ENCODE measurements around the gene SSTR4.
"Not testable (repeated sequence)": the region's sequence is repeated elsewhere in the genome, so short reads cannot be mapped to it uniquely, and the experiment has no call there.

The SSTR4 gene

DNA sequence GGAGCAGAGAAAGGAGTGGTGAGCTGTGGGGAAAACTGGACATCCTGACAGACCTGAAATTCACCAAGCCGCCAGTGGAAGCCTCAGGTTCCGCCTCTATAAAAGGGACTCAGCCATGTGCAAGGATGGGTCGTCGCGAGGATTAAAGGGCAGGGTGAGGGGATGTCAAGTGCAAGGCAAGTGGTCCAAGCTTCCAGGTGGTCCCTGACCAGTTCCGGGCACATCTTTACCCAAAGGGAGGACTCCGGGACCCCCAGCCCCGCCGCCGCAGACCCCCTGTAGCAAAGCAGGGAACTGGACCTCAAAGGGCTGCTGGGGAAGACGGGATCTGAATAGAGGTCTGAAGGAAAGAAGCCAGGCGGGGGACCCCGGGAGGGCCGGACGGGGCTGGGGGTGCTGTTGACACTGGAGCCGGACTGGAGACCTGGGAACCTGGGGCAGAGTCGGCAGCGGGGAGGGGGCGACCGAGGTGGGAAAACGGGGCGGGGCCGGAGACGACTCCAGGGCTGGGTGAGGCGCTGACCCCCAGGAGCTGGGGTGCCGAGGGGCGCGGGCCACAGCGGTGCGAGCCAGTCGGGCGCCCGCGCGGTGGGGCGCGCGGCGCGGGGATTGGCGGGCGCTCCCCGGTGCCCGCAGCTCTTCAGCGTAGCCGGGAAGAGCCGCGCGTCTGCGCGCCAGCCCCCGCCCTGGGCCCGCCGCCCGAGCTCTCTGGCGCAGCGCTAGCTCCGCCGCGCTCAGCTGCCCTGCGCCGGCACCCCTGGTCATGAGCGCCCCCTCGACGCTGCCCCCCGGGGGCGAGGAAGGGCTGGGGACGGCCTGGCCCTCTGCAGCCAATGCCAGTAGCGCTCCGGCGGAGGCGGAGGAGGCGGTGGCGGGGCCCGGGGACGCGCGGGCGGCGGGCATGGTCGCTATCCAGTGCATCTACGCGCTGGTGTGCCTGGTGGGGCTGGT lies at the start of gene SSTR4:
Gene SSTR4 (plus strand): TSS at position 592 of the 951 bp plus-strand sequence. CDS start 172 bp downstream, at position 764.
- DNase-seq (ENCODE audit: low read depth in 3 of 3, low spot score in 1 of 3), result no peak

GRCh38 chr20:22986601-22987000 lies 48.5 kb upstream of the SSTR4 start:
- no peak for DNase-seq (ENCODE audit: low read depth in 3 of 3, low spot score in 1 of 3)

GRCh38 chr20:22991424-22991823 lies 43.7 kb upstream of the SSTR4 start:
- DNase-seq (ENCODE audit: low read depth in 3 of 3, low spot score in 1 of 3), result not testable (repeated sequence)

DNA sequence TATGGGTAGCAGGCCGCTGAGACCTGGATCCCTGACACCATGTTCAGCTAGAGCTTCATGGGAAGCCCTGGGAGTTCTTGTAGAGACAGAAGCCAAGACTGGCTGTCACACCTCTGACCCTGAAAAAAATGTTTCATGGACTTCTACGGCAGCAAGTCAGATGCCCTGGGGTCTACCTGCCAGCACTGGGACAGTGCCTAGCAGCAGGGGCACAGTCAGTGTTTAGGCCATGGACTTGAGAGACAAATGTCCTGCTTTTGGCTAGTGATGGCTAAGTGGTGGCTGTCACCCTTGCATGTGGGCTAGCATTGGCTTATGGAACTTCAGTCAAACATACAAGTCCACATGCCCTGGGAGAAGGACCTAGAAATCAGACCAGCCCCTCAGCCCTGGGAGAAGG lies 41.3 kb upstream of the SSTR4 start:
- no peak for DNase-seq (ENCODE audit: low read depth in 3 of 3, low spot score in 1 of 3)

- no peak for DNase-seq (ENCODE audit: low read depth in 3 of 3, low spot score in 1 of 3)
Observed at GRCh38 chr20:22995923-22996322, 39.2 kb upstream of the SSTR4 start.

DNA sequence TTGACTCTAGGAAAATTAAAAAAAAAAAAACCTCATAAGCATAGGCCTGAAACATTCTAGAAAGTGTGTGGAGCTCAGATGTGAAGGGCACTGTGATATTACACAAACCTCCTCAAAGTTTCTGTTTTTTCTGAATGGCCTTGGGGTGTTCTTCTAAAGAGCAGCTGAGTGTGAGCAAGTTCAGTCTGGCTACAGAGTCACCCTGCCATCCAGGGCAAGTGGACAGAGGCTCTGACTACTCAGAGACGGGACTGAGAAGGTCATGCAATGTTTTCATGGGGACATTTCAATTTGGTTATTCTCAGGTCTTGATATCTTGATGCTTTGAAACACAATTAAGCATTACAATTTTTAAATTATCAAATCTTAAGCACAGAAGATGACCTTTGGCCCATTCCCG lies 36.6 kb upstream of the SSTR4 start:
- no peak for DNase-seq (ENCODE audit: low read depth in 3 of 3, low spot score in 1 of 3)

DNA sequence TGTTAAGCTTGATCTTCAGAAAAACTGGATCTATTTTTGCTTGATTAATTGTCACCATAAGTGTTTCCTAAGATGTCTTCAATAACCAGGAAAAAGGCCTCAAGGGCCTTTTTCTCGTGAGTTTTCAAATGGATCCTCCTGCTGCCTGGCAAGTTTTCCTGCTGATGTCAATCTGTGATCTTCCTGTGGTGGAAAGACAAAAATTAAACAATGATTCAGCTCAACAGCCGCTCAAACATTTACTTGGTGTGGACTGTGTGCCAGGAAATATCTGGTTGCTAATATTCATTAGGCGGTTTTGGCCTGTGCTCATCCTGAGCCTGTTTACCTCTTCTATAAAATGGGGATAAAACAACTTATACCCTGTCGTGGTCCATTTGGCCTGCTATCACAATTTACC lies 35.4 kb upstream of the SSTR4 start:
- DNase-seq (ENCODE audit: low read depth in 3 of 3, low spot score in 1 of 3), result no peak

- DNase-seq (ENCODE audit: low read depth in 3 of 3, low spot score in 1 of 3), result no peak
Observed at GRCh38 chr20:23000232-23000947, 34.7 kb upstream of the SSTR4 start.

GRCh38 chr20:23002276-23002675 lies 32.8 kb upstream of the SSTR4 start:
- no peak for DNase-seq (ENCODE audit: low read depth in 3 of 3, low spot score in 1 of 3)

DNA sequence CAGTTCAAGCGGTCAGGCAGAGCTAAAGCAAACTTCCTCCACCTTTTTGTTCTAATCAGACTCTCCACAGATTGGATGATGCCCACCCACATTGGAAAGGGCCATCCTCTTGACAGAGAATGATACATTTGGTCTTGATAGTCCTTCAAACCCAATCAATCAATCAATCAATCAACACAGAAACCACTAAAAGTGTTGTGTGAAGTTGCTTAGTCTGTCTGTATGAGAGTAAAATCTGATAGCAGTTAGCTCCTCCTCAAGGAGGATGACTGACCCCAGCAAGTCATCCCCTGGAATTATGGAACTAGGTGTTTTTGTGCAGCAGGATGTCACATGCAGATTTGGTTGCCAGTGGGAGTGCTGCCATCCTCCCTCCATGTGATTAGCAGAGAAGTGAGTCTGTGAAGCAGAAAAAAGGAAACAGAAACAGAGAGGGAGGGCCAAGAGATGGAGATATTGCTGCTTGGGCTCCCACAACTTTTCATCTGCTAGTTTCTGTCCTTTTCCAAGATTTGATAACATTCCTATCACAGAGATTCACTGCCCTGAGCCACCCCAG lies 32.0 kb upstream of the SSTR4 start:
- DNase-seq (ENCODE audit: low read depth in 3 of 3, low spot score in 1 of 3), result no peak

DNA sequence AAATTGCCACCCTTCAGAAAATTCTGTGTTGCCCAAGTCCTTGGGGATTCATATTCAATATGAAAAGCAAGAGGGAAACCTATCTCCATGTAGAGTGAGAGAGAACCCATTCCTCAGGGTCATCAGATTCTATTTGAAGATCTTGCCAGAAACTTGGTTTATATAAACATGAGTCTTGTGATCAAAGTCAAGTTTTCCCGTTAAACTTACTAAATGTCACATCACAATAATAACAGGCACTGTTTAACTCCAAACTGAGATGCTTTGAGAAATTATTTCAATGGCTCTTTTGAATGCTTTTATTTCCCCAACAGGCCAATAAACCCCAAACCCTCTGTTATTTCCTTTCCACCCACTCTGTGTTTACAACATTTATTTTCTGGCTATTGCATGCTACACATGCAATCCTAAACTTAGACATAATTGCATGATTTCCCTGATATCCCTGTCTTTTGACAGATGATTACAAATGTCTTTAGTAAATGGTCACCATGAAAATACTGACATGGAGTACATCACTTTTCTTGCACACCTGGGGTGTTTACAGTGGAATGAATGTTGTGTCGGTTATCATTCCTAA lies 31.1 kb upstream of the SSTR4 start:
- DNase-seq (ENCODE audit: low read depth in 3 of 3, low spot score in 1 of 3), result no peak

DNA sequence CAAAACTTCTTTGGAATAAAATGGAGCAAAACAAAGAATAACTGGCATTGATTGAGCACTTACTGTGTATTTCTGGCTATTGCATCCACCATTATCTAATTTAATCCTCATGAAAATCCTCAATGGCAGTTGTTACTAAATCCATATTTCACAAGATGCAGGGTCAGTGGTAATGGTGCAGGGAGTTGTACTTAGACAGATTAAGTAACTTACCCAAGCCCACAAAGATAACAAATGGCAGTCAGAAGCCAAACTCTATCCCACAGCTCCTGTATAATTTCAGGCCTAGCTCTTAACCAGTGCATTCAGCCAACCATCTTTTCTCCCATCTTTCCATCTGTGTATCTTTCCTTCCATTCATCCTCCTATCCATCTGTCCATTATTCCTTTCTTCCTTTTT lies 29.3 kb upstream of the SSTR4 start:
- no peak for DNase-seq (ENCODE audit: low read depth in 3 of 3, low spot score in 1 of 3)

- no peak for DNase-seq (ENCODE audit: low read depth in 3 of 3, low spot score in 1 of 3)
Observed at GRCh38 chr20:23007462-23007861, 27.6 kb upstream of the SSTR4 start.

DNA sequence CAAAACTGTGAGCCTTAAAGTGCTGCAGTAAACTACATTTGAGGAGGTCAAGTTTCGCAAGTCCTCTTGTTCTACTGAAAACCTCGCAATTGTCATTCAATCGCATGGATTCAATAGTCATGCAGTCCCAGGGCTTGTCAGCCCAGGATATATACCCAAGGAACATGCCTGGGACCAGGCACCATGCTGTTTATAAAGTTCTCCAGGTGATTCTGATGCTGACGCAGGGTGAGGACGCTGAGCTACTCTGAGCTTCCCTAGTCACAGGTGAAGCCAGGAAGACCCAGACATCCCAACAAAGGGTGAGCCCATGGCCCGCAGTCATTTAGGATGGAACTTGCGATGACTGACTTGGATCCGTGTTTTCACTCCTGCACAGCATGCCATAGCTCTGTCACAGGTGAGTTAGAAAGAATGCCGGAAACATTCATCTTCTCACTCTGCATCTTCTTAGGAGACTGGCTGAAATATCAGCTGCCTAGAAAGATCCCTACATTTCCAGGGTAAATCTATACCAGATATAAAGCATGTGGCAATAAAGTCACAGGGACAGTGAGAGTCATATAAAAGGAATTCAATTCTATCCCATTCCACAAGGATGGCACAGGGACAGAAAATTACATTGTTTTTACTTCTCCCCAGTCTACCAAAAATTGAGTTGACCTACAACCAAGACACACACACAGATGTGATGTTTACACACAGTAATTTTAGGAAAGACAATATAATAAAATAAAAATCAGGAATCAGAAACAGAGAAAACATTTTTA lies 27.0 kb upstream of the SSTR4 start:
- no peak for DNase-seq (ENCODE audit: low read depth in 3 of 3, low spot score in 1 of 3)

DNA sequence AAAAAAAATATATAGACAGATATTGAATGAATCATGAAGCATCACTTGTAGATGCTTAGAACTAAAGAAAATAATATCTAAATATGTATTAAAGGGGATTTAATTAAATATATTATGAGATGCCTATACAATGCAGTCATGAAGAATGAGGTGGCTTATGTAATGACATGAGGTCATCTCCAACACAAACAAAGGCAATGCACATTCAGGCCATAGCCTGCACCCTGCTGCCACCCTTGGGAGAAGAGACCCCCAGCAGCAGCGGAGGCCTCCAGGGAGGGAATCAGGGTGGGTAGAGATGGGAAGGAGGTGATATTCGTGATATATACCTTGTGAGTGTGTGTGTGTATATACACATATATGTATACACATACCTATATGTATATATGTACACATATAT lies 26.4 kb upstream of the SSTR4 start:
- no peak for DNase-seq (ENCODE audit: low read depth in 3 of 3, low spot score in 1 of 3)

- no peak for DNase-seq (ENCODE audit: low read depth in 3 of 3, low spot score in 1 of 3)
Observed at GRCh38 chr20:23009636-23010035, 25.5 kb upstream of the SSTR4 start.

DNA sequence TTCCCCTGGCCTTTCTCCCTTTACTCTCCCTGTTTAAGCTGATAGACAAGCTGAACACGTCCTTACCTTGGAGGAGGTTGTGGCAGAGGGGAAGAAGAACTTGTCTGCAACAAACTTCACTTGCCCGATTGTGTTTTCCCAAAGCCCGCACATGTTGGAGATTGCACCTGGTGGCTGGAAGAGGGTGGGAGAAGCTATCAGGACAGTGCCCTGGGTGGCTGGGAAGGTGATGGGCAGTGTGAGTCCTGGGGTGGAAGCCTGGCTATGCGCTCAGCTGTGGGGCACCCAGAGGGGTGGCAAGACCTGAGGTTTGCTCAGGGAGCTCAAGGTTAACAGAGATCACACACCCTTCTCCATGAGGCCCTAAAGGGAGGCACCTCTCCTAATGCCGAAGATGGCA lies 25.0 kb upstream of the SSTR4 start:
- DNase-seq (ENCODE audit: low read depth in 3 of 3, low spot score in 1 of 3), result no peak

- DNase-seq (ENCODE audit: low read depth in 3 of 3, low spot score in 1 of 3), result no peak
Observed at GRCh38 chr20:23011008-23011721, 23.9 kb upstream of the SSTR4 start.

DNA sequence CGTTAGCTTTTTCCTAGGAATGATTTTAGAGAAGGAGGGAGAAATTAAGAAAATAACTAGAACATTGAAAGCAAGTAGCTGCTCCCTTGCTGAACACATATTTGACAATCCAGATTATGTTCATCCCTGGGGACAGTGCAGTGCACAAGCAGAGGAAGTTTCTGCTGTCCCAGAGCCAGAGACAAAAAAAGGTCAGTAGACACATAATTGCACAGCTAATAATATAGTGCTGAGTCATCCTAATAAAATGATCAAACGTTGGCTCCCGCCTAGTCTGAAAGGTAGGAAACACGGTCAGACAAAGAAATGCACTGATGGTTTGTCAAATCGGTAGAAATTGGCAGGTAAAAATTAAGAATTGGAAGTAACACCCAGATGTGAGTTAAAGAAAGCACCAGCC lies 21.7 kb upstream of the SSTR4 start:
- DNase-seq (ENCODE audit: low read depth in 3 of 3, low spot score in 1 of 3), result no peak

GRCh38 chr20:23017516-23017915 lies 17.6 kb upstream of the SSTR4 start:
- DNase-seq (ENCODE audit: low read depth in 3 of 3, low spot score in 1 of 3), result no peak
